Measurements from ENCODE around the gene WHRN.

WHRN gene

GRCh38 chr9:114446672-114447450 is 58.4 kb downstream of the WHRN start:
- no peak for DNase-seq

DNA sequence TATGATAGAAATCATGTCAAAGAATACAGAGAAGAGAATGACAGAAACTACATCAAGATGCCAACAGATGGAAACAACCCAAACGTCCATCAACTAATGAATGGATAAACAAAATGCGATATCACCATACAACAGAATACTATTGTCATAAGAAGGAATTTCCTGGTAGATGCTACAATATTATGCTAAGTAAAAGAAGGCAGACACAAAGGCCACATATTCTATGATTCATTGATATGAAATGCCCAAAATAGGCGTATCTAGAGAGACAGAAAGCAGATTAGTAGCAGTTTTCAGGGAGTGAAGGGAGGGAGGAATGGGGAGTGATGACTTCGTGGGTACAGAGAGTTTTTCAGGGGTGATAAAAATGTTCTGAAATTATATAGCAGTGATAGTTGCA is 59.2 kb downstream of the WHRN start:
- no peak for DNase-seq

DNA sequence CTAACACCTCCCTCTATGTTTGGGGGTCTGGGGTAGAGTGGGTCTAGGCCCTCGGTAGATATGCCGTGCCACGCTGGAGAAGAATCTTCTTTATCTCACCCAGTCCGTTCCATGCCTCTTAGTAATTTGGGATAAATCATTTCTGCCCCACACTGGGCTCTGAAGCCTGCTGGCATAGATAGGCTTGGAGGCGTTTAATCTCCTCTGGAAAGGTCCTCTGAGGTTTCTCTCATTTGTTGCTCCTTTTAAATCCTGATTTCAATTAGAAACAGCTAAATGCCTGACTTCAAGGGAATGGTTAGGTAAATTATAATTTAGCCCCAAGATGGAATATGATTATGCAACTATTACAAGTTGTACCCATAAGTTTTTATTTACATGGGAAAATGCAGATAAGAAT is 59.7 kb downstream of the WHRN start:
- DNase-seq: no peak

DNA sequence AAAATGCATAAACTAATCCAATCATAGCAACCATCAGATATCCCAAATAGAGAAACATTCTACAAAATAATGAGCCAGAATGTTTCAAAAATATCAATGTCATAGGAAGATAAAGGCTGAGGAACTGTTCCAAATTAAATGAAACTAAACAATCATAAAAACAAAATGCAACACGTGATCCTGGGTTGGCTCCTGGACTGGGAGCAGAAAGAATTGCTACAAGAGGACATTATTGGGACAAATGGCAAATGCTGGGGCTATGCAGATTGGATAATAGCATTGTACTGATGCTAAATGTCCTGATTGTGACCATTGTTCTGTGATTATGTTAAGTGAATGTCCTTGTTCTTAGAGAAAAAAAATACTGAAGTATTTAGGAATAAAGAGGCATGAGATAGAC is 63.3 kb downstream of the WHRN start:
- no peak for DNase-seq

DNA sequence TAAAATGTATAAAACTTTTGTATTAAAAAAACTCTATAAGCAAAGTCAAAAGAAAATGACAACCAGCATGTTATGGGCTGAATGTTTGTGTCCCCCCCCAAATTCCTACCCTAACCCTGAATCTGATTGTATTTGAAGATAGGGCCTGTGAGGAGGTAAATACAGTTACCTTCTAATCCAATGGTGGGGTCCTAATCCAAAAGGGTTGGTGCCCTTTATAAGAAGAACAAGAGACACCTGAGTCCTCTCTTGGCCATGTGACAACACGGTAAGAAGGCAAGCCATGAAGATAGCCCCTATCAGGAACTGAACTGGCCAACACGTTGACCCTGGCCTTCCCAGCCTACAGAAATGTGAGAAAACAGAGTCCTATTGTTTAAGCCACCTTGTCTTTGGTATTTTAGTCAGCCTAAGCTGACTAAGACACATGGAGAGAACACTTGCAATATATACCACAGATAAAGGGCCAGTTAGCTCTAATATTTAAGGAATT is 67.8 kb downstream of the WHRN start:
- DNase-seq: no peak

- peak; percentile 23 for DNase-seq
Measured at GRCh38 chr9:114434878-114435311, 70.4 kb downstream of the WHRN start.

DNA sequence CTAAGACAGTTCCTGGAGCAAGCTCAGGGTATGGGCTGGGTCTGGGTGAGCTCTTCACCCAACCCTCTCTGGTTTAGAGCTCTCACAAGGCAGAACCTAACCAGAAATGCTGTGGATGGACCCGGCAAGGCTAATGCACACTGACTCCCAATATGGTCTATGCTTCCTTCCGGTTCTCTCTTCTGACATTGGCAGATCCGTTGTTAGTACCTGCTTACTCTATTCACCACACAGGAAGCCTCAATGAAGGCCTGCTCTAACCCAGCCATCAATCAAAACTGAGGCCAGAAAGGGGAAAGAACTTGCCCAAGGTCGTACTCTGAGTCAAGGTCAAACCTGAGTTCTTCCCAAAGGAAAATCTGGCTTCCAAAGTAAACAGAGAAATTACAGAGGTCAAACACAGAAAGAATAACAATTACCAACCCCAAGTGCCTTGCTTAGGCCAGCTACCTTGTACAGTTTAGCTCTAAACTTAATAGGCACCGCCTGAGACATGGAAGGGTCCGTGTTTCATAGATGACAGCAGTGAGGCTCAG is 71.5 kb downstream of the WHRN start:
- DNase-seq: no peak

DNA sequence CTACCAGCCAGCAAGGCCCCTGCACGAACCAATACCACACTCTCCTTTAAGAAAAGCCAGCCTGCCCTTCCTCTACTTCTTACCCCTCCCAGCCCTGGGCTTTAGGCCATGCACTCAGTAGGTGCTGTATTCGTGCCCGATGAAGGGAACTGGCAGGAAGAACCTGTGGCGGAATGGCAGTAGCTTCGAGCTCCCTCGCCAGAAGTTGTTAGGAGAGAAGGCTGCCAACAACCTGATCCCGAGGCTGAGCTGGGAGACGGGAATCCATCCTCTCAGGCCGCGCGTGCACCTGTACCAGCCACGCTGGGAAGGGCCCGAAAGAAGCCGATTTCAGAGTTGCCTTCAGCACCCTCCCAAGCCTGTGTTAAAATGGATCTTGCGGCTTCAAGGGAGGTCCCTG is 72.2 kb downstream of the WHRN start:
- no peak for DNase-seq

DNA sequence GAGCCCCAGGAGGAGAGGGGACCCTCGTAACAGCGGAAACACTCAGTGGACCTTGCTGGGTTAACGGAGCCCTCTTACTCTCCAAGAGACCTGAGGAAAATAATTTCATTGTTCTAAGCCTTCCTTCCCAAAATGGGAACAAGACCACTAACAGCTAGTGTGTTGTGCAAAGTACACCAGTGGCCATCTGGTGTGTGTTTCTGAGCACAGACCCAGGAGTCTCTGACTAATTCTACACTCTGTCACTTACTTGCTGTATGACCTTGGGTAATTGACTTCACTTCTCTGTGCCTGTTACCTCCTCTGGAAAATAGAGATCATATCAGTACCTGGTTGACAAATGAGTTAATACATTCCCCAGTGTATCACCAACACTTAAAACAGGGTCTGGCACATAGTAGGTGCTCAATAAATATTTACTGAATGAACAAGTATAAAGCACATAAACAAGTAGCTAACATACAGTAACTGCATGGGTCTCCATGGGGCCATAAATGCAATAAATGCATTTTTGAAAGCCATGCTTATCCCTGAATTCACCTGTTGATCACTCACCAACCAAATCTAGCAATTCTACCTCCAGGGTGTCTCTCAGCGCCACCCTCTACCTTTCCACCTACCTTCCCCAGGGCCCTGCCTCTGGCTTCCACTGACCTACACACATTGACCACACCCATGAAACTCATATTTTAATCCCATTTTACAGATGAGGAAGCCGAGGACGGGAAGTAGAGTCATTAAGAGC is 72.8 kb downstream of the WHRN start:
- no peak for DNase-seq

- no peak for DNase-seq
Measured at GRCh38 chr9:114431770-114432169, 73.5 kb downstream of the WHRN start.

DNA sequence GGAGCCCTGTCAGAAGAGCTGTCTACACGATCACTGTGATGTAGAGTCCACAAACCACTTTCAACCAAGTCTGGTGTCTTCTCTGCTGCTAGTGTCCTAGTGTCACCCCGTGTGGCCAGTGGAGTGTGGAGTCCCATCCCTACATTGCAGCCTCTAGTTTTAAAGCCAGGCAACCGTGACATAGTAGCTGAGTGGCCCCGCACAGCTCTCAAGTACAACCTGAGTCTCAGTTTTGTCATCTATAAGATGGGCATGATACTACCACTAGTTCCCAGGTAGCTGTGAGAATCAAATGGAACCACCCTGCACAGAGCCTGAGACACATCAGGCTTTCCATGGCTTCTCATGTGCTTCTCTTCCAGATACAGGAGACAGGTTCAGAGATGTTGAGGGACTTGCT is 74.3 kb downstream of the WHRN start:
- DNase-seq: no peak

DNA sequence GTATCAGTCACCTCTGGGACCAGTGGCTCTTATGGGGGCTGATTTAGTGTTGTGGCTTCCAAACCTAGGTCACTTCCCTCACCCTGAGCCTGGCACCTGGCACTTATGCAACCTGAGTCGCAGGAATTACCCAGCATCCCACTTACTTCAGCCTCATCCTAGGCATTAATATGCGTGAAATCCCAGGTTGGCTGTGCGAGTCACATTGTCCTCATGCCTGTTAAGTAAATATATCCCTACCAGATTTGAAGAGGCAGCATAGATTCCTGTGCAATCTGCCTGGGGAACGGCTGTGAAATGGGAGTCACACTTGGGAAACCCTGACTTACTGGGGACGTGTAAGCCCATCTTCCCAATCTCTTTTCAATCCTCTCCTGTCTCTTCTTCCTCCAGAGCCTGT is 74.8 kb downstream of the WHRN start:
- DNase-seq: no peak

DNA sequence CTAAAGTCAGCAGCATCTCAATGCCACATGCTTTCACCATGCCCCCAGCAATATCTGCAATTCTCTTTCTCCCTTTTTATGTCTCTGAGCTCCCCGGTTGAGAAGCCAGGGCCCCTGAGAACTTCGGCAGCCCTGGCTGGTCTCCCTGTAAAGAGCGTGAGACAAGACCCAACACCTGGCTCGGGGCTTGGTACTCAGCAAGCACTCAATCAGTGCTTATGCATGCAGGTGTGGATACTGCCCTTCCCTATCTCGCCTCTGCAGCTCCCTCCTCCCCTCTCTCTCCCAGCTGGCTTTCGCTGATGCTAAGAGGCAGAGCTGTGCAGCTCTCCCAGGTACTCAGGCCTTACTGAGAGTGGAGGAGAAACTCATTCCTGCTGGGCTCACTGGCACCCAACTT is 75.8 kb downstream of the WHRN start:
- DNase-seq: no peak

DNA sequence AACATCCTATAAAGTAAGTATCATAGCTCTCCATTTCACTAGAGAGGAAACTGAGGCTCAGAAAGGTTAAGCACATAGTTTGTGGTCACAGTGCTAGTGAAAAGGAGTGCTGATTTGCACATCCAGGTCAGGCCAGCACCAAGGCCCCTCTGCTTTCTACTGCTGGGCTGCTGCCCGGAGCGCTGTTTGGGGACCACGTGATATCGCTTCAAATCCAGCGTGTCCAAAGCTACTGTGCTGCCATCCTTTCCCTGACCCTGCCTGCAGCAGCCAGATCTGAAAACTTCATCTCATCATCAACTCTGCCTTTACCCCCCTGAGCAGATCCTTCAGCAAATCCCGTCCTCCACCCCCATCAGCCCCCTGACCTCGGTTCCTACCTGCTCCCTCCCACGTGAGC is 76.8 kb downstream of the WHRN start:
- no peak for DNase-seq

- DNase-seq: no peak
Measured at GRCh38 chr9:114427644-114428043, 77.6 kb downstream of the WHRN start.

DNA sequence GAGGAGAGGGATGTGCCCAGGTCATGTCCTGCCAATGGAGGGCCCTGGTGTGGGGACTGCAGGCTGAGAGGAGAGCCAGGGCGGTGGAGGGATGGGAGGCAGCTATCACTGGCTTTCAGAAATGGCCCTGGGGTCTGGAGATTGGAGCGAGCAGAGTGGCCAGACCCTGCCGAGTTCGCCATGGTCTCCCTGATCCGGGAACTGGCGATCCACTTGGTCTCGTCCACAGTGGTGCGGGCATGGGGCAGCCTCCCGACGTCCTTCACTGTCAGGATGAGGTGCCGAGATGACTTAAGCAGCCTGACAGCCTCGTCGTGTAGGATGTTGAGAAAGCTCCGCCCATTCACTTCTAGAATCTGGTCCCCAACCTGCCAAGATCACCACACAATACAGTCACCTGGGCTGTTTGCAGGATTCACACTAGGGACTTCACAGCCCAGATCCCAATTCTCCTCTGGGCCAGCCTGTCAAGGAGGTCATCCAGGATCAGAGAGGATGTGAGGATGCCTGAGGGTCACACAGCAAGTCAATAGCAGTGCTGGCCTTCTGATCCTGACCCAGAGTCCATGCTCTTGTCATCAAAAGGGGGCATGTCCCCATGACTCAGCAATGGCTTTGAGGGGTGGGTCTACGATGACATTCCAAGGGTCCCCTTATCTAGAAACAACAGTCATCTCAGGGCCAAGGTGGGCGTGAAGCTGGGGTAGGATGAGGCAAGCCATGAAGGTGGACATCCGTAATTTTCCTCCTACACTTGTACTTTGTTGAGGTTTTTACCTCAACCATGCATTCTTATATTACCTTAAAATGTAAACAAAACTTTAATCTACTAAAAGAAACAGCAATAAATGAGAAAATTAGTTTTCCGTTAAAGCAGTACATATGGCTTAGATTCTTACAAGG is 79.0 kb downstream of the WHRN start:
- no peak for DNase-seq

DNA sequence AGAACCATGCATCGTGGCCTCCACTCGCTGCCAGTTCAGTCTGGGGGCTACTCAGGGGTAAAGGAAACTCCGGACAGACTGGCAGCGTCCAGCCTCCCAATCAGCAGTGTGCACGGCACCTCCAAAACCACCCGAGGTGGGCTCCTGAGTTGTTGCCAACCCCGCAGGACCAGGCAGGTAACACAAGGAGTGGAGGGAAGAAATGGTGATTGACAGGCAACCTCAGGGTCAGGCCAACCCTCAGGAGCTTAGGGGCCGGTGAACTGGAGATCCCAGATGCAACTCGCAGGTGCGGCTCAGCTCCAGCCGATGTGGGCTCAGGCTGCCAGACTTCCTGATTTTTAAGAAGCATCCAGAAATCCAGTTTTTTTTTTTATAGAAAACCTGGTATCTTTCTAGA is 80.1 kb downstream of the WHRN start:
- DNase-seq: no peak

DNA sequence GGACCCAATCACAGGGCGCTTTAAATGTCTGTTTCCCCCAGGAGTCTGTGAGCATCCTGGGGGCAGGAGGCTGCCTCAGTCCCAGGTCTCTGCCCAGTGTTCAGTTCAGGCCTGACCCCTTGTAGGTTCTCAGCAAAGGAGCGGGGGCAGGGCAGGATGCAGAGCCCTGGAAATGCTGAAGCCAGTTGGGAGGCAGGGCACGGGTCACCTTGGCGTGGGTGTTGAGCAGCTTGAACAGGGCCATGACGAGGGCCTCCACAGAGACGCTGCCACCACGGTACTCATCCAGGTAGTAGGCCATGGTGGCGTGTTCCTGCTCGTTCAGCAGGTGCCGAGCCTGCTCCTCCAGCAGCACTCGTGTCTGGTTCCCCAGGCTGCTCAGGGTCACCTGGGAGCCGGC is 81.1 kb downstream of the WHRN start:
- DNase-seq: no peak

DNA sequence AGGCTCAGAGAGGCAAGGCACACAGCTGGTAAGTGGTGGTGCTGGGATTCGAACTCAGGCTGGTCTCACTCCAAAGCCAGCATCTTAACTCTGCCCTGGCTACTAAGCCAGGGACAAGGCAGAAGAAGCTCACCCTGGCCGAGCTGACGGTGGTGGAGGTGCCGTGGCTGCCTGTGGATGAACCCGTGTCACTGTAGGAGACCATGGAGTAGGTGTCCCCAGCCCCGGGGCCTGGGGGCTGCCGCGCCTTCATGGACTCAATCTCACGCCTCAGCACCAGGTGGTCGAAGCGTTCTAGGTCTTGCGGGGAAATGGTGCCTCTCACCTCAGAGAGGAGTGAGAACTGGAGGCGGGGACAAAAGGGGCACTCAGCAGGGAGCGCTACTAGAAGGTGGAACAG is 82.1 kb downstream of the WHRN start:
- no peak for DNase-seq

DNA sequence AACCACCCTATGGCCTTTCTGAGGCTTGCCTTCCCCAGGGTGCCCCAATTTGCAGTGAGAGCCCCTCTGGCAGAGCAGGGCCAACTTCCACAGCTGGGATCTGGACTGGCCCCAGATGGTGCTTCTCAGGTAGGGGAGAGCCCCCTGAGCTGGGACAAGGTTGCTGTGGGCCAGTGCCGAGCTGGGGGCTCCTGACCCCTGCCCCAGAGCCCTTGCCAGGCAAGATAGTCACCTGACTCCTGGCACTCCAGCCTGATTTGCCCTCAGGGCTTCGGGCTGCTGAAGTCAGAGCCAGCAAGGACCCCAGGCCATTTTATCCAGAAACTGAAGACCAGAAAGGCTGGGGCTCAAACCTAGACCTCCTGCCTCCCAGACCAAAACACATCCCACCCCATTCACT is 84.1 kb downstream of the WHRN start:
- DNase-seq: no peak

DNA sequence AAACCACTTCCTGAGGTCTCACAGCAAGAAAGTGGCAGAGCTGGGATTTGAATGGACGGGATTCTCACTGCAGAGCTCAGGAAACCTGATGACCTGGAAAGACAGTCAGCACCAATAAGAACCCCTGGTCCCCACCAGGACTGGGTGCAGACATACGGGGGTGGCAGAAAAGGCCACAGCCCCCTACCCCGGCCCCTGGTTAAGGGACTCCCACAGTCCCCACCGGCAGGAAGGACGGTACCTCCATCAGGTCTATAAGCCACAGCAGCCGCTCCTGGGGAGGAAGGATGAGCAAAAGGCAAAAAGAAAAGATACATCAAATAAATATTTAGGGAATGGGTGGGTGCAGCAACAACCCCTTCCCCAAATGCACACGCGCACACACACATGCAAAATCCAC is 85.5 kb downstream of the WHRN start:
- DNase-seq: no peak

- DNase-seq: no peak
Measured at GRCh38 chr9:114418053-114418452, 87.2 kb downstream of the WHRN start.

DNA sequence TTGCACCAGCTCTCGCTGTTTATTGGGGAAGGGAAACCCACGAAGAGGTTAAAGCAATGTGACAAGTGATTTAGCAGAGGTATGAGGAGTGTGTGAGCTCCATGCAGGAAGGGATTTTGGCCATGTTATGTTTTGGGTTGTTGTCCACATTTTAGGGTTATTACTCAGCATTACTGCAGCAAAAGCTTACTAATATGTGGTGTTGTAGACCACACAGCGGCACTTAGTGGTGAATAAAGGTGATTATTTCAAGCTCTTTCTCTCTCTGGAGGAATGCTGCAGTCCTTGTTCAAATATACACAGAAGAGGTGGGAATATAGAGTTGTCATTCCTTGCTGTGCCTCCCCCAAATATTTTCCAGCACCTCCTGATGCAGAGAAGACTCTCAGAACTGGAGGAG is 87.8 kb downstream of the WHRN start:
- no peak for DNase-seq
